ENCODE results near the gene GPX3.

The GPX3 gene

DNA sequence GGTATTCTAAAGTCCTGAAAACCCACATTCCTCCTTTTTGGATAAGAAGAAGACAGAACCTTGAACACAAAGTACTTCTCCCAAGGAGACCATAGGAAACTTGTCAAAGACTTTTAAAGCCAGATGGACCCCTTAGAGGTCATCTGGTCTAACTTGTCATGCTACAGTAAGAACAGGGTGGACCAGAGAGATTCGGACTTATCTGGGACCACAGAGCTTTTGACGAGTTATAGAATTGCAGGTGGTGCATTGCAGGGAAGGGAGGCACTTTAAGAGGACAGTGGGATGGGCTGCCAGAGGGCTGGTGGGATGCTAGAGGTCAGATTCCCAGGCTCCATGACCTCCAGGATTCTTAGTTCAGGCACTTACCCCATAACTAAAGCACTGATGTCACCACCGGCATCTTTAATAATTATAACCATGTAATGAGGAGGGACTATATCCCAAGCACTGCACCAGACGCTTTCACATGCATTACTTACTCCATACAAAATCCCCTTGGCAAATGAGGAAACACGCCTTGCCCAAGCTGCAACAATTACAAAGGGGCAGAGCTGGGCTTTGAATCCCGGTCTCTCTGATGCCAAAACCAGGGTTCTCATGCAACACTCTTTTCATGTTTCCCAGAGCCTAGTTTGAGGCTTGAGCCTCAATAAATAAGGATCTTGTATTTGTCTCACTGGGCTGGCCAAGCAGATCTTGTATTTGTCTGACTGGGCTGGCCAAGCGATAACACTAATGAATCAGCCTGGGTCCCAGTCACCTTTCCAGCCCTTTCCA is 12.8 kb upstream of the GPX3 start:
- H2BK120ac ChIP-seq (ENCODE audit: low read depth, low read length): no peak overlapping the region
- H2BK12ac ChIP-seq (ENCODE audit: low read length): no peak overlapping the region
- no peak overlapping the region for H2BK15ac ChIP-seq (ENCODE audit: low read length)
- no peaks in the 10 kb centered on the region for H3K79me1 ChIP-seq (ENCODE audit: low read depth, low read length)
- H2BK5ac ChIP-seq (ENCODE audit: low read length): no peak overlapping the region
- H3K18ac ChIP-seq (ENCODE audit: low read length): no peak overlapping the region
- H2AFZ ChIP-seq (ENCODE audit: low read length): no peak overlapping the region
- H3K4me2 ChIP-seq (ENCODE audit: insufficient read depth, low read length, poor library complexity, severe bottlenecking): no peak overlapping the region
- no peak overlapping the region for H3K14ac ChIP-seq (ENCODE audit: low read length)
- no peak overlapping the region for H4K91ac ChIP-seq (ENCODE audit: low read depth, low read length, poor library complexity)
- H3K9me3 ChIP-seq (replicated peaks in 1 of 2; ENCODE audit: control insufficient read depth in 2 of 2, insufficient read depth in 1 of 2, low read depth in 1 of 2, low read length in 2 of 2): no peaks in the 10 kb centered on the region
- no peak overlapping the region for H3K23ac ChIP-seq (ENCODE audit: low read depth, low read length, poor library complexity)
- no peak overlapping the region for H2AK5ac ChIP-seq (ENCODE audit: low read depth, low read length)
- no peak overlapping the region for H3K27ac ChIP-seq (replicated peaks; ENCODE audit: low read length)
- no peak overlapping the region for H3K4ac ChIP-seq (ENCODE audit: low read length)
- no peaks in the 10 kb centered on the region for H3K27me3 ChIP-seq (ENCODE audit: control insufficient read depth in 3 of 3, insufficient read depth in 3 of 3, low read depth in 1 of 3, low read length in 3 of 3)
- H4K8ac ChIP-seq (ENCODE audit: low read depth, low read length): no peak overlapping the region
- no peak overlapping the region for H3K4me3 ChIP-seq (ENCODE audit: low read length in 2 of 2)
- no peaks in the 10 kb centered on the region for H3K36me3 ChIP-seq (replicated peaks in 1 of 2; ENCODE audit: control insufficient read depth in 2 of 2, insufficient read depth in 2 of 2, low read length in 2 of 2)
- no peak overlapping the region for H3K9ac ChIP-seq (ENCODE audit: low read depth, low read length, poor library complexity)
- no CpG with 5 or more reads among the region's 7 CpGs for WGBS, 2 donors (ENCODE audit: extremely low coverage in 2 of 2, insufficient read length in 2 of 2, insufficient replicate concordance in 1 of 2)
- DNase-seq (ENCODE audit: low spot score): no peak
- H3K4me1 ChIP-seq (ENCODE audit: control insufficient read depth in 2 of 2, insufficient read depth in 1 of 2, low read depth in 1 of 2, low read length in 2 of 2): peaks cover 0 to 8% of the 10 kb centered on the region in 2 donors

DNA sequence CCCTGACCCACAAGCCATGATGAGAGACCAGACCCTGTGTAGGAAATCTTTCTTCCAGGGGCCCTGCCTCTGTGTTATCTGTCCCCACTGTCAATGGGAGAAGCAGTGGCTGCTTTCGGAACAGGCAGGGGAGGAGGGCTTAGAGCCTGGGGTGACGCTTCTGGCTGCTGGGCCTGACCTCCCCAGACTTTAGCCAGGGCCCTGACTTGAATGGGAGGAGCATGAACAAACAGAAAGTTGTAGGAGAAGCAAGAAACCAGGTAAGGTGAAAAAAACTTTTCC is 12.2 kb upstream of the GPX3 start:
- Histone ChIP-seq H3K27me3 (ENCODE audit: control insufficient read depth in 3 of 3, insufficient read depth in 3 of 3, low read depth in 1 of 3, low read length in 3 of 3) (no peaks in the 10 kb centered on the region), H3K79me1 (ENCODE audit: low read depth, low read length) (no peaks in the 10 kb centered on the region)
- no CpG with 5 or more reads among the region's 2 CpGs for WGBS, 2 donors (ENCODE audit: extremely low coverage in 2 of 2, insufficient read length in 2 of 2, insufficient replicate concordance in 1 of 2)

DNA sequence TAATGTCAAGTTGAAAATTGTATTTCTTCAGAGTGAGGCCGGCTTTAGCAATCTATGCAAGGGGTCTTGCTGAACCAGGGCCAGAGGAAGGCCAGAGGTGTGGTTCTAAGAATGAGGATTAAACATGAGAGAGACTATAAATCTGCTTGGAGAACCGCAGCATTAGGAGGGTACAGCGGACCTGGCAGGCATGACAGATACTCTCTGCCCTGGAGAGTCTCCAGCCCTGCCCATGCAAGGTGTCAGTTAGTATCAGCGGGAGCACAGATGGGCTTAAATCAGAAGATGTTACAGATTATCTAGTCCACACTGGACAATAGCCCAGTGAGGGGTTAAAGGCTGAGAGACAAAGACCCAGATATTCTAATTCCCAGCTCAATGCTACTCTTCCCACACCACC is 11.5 kb upstream of the GPX3 start:
- Histone ChIP-seq H2BK120ac (ENCODE audit: low read depth, low read length) (no peak overlapping the region), H2AK5ac (ENCODE audit: low read depth, low read length) (no peak overlapping the region), H3K4ac (ENCODE audit: low read length) (no peak overlapping the region), H3K23ac (ENCODE audit: low read depth, low read length, poor library complexity) (no peak overlapping the region), H3K9me3 (replicated peaks in 1 of 2; ENCODE audit: control insufficient read depth in 2 of 2, insufficient read depth in 1 of 2, low read depth in 1 of 2, low read length in 2 of 2) (no peaks in the 10 kb centered on the region), H3K27me3 (ENCODE audit: control insufficient read depth in 3 of 3, insufficient read depth in 3 of 3, low read depth in 1 of 3, low read length in 3 of 3) (no peaks in the 10 kb centered on the region), H2BK5ac (ENCODE audit: low read length) (no peak overlapping the region), H2BK12ac (ENCODE audit: low read length) (no peak overlapping the region), H3K79me1 (ENCODE audit: low read depth, low read length) (no peaks in the 10 kb centered on the region), H3K4me2 (ENCODE audit: insufficient read depth, low read length, poor library complexity, severe bottlenecking) (no peak overlapping the region), H2BK15ac (ENCODE audit: low read length) (no peak overlapping the region), H4K91ac (ENCODE audit: low read depth, low read length, poor library complexity) (no peak overlapping the region), H3K36me3 (replicated peaks in 1 of 2; ENCODE audit: control insufficient read depth in 2 of 2, insufficient read depth in 2 of 2, low read length in 2 of 2) (no peaks in the 10 kb centered on the region), H3K18ac (ENCODE audit: low read length) (no peak overlapping the region), H3K4me3 (ENCODE audit: low read length in 2 of 2) (no peak overlapping the region), H3K27ac (replicated peaks; ENCODE audit: low read length) (no peak overlapping the region), H3K4me1 (ENCODE audit: control insufficient read depth in 2 of 2, insufficient read depth in 1 of 2, low read depth in 1 of 2, low read length in 2 of 2) (peaks cover 0 to 3% of the 10 kb centered on the region in 2 donors), H3K9ac (ENCODE audit: low read depth, low read length, poor library complexity) (no peak overlapping the region), H4K8ac (ENCODE audit: low read depth, low read length) (no peak overlapping the region), H3K14ac (ENCODE audit: low read length) (no peak overlapping the region), H2AFZ (ENCODE audit: low read length) (peak overlapping the region; percentile 9)
- WGBS, 2 donors (ENCODE audit: extremely low coverage in 2 of 2, insufficient read length in 2 of 2, insufficient replicate concordance in 1 of 2): no CpG with 5 or more reads among the region's 4 CpGs
- no peak for DNase-seq (ENCODE audit: low spot score)

More for the DNA sequence above, 12.2 kb upstream of the GPX3 start:
- Histone ChIP-seq H3K36me3 (replicated peaks in 1 of 2; ENCODE audit: control insufficient read depth in 2 of 2, insufficient read depth in 2 of 2, low read length in 2 of 2) (no peaks in the 10 kb centered on the region), H2BK12ac (ENCODE audit: low read length) (no peak overlapping the region), H3K4ac (ENCODE audit: low read length) (no peak overlapping the region), H2BK15ac (ENCODE audit: low read length) (no peak overlapping the region), H3K27ac (replicated peaks; ENCODE audit: low read length) (no peak overlapping the region), H2BK120ac (ENCODE audit: low read depth, low read length) (no peak overlapping the region), H3K4me1 (ENCODE audit: control insufficient read depth in 2 of 2, insufficient read depth in 1 of 2, low read depth in 1 of 2, low read length in 2 of 2) (peaks cover 0 to 7% of the 10 kb centered on the region in 2 donors), H2AK5ac (ENCODE audit: low read depth, low read length) (no peak overlapping the region), H3K14ac (ENCODE audit: low read length) (no peak overlapping the region), H3K23ac (ENCODE audit: low read depth, low read length, poor library complexity) (no peak overlapping the region), H3K4me2 (ENCODE audit: insufficient read depth, low read length, poor library complexity, severe bottlenecking) (no peak overlapping the region), H4K91ac (ENCODE audit: low read depth, low read length, poor library complexity) (no peak overlapping the region), H3K9ac (ENCODE audit: low read depth, low read length, poor library complexity) (no peak overlapping the region), H4K8ac (ENCODE audit: low read depth, low read length) (no peak overlapping the region), H3K18ac (ENCODE audit: low read length) (no peak overlapping the region), H2AFZ (ENCODE audit: low read length) (no peak overlapping the region), H3K4me3 (ENCODE audit: low read length in 2 of 2) (no peak overlapping the region), H2BK5ac (ENCODE audit: low read length) (no peak overlapping the region), H3K9me3 (replicated peaks in 1 of 2; ENCODE audit: control insufficient read depth in 2 of 2, insufficient read depth in 1 of 2, low read depth in 1 of 2, low read length in 2 of 2) (no peaks in the 10 kb centered on the region)
- no peak for DNase-seq (ENCODE audit: low spot score)

DNA sequence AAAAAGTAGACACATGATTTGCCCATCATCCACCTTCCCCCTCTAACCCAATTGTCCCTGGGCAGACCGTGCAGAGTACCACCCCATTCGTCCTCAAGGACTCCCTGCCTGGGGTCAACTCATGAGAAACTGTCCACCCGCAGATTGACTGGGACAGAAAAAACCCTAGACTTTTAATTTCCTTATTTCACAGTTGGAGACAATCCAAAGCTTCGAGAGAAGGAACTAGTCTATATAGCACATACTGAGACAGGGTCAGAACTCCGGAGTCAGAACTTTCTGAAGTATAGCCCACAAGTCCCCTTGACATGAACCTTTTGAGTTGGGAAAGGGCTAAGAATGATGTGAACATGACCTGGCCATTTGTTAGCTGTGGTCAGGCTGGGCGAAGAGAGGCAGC is 7.5 kb upstream of the GPX3 start:
- no peak overlapping the region for H3K4me2 ChIP-seq (ENCODE audit: insufficient read depth, low read length, poor library complexity, severe bottlenecking)
- H3K9ac ChIP-seq (ENCODE audit: low read depth, low read length, poor library complexity): no peak overlapping the region
- H2AK5ac ChIP-seq (ENCODE audit: low read depth, low read length): no peak overlapping the region
- H4K8ac ChIP-seq (ENCODE audit: low read depth, low read length): no peak overlapping the region
- H3K9me3 ChIP-seq (replicated peaks in 1 of 2; ENCODE audit: control insufficient read depth in 2 of 2, insufficient read depth in 1 of 2, low read depth in 1 of 2, low read length in 2 of 2): no peaks in the 10 kb centered on the region
- peaks cover 0 to 3% of the 10 kb centered on the region in 2 donors for H3K4me1 ChIP-seq (ENCODE audit: control insufficient read depth in 2 of 2, insufficient read depth in 1 of 2, low read depth in 1 of 2, low read length in 2 of 2)
- no peak overlapping the region for H3K27ac ChIP-seq (replicated peaks; ENCODE audit: low read length)
- H3K23ac ChIP-seq (ENCODE audit: low read depth, low read length, poor library complexity): no peak overlapping the region
- no peak overlapping the region for H3K18ac ChIP-seq (ENCODE audit: low read length)
- H3K4me3 ChIP-seq (ENCODE audit: low read length in 2 of 2): no peak overlapping the region
- H2AFZ ChIP-seq (ENCODE audit: low read length): no peak overlapping the region
- peaks cover 0 to 8% (median 0%) of the 10 kb centered on the region in 3 experiments for H3K27me3 ChIP-seq (ENCODE audit: control insufficient read depth in 3 of 3, insufficient read depth in 3 of 3, low read depth in 1 of 3, low read length in 3 of 3)
- no CpG with 5 or more reads among the region's 6 CpGs for WGBS, 2 donors (ENCODE audit: extremely low coverage in 2 of 2, insufficient read length in 2 of 2, insufficient replicate concordance in 1 of 2)
- no peaks in the 10 kb centered on the region for H3K36me3 ChIP-seq (replicated peaks in 1 of 2; ENCODE audit: control insufficient read depth in 2 of 2, insufficient read depth in 2 of 2, low read length in 2 of 2)
- no peak overlapping the region for H3K14ac ChIP-seq (ENCODE audit: low read length)
- H3K79me1 ChIP-seq (ENCODE audit: low read depth, low read length): no peaks in the 10 kb centered on the region
- no peak overlapping the region for H2BK12ac ChIP-seq (ENCODE audit: low read length)
- no peak overlapping the region for H2BK15ac ChIP-seq (ENCODE audit: low read length)
- no peak overlapping the region for H3K4ac ChIP-seq (ENCODE audit: low read length)
- H2BK120ac ChIP-seq (ENCODE audit: low read depth, low read length): no peak overlapping the region
- peak overlapping the region; percentile 16 for H4K91ac ChIP-seq (ENCODE audit: low read depth, low read length, poor library complexity)
- DNase-seq (ENCODE audit: low spot score): no peak
- no peak overlapping the region for H2BK5ac ChIP-seq (ENCODE audit: low read length)
